Measurements from ENCODE around the gene ACTN1.

Gene ACTN1

DNA sequence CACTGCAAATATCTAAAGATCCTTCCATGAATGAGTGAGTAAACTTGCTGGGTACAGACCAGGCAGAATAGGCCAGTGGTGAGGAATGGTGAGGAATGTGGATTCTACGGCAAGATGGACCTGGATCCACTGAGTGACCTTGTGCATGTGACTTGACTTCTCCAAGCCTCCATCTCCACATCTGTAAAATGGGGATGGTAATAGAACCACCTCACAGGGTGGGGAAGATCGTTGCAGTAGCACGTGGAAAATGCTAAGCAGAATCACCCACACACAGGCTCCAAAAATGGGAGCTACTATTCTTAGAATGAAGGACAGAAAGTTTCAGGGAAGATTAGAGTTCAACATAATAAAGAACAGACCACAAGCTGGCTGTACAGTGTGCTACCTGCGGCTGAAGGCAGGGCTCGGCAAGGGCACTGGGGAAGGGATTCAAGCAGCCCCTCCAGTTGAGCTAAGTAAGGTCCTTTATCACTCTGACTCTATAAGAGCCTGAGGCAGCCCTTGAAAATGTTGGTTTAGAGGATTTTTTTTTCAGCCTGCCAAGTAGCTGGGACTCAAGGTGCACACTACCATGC is 47.5 kb downstream of the ACTN1 start:
- FAIRE-seq, result no peak

- FAIRE-seq, result no peak
Measured at GRCh38 chr14:68931063-68931462, 48.0 kb downstream of the ACTN1 start.

DNA sequence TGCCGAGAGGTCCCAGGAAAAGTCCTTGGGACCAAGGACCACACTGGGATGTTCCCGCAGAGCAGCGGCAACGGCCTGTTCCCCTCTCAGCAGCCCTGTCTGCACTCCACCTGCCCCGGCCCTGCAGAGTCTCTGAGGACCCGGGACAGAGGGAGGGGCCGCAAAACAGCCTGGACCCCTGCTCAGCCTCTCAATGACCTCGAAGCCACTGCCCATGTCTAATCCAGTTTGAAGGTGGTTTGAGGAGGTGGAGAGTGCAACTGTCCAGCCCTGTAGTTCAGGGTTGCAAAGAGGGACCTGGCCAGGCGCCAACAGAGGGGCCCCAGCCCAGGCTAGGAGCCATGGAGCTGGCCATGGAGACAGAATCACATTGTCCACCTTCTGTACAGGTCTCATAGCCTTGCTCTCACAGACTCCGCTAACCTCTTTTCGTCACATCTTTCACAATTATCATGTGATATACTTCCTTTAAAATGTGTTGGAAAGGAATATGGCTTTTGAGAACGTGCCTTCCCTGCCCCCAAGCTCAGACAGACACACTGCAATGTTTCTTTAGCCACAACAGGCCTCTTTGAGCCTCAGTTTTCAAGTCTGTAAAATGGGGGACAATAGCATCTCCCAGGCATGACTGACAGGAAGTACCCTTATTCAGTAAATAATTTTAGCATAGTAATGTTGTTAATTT is 49.3 kb downstream of the ACTN1 start:
- no peak for FAIRE-seq

DNA sequence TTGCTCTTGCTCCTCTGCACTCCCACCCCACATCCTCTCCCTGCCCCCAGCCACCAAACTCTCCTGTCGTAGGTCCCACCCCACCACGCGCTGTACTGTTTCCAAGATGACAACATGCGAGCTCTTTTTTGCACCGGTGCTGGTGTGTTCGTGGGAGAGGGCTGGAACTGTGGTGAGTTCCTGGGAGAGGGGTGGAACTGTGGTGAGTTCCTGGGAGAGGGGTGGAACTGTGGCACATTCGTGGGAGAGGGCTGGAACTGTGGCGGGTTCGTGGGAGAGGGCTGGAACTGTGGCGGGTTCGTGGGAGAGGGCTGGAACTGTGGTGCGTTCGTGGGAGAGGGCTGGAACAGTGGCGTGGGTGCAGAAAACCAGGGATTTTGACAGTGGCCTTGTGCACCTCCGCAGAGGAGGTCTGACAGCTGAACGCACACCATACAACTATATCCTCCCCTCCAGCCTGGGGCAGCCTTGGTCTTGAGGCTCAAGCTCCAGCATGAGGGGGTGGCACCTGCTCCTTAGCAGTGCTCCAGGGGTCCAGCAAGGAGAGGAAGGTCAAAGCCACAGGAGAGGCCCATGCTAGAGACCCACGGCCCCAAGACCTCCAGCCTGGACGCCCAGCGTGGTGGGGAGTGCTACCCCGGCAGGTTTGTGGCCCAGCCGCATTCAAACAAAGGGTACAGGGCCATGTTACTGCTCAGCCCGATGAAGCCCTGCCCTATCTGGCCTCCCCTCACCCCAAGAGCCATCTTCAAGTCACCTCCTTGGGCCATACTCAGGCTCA is 50.1 kb downstream of the ACTN1 start:
- FAIRE-seq, result no peak

- no peak for FAIRE-seq
Measured at GRCh38 chr14:68927956-68928675, 51.0 kb downstream of the ACTN1 start.

DNA sequence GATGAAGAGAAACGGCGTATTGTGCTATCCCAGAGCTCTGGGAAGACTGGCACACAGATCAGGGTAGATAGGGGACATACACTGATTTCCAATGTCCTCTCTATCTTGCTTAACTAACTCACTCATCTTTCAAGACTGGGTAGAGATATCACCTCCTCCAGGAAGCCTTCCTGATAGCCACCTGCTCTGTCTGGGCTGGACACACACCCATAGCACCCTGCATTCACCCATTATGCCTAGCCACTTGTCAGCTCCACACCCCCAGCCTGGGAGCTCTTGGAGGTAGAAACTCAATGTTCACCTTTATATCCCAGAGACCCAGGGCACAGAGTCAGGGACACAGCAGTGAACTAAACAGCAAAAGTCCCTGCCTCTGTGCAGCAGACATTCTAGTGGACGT is 52.0 kb downstream of the ACTN1 start:
- FAIRE-seq, result no peak

DNA sequence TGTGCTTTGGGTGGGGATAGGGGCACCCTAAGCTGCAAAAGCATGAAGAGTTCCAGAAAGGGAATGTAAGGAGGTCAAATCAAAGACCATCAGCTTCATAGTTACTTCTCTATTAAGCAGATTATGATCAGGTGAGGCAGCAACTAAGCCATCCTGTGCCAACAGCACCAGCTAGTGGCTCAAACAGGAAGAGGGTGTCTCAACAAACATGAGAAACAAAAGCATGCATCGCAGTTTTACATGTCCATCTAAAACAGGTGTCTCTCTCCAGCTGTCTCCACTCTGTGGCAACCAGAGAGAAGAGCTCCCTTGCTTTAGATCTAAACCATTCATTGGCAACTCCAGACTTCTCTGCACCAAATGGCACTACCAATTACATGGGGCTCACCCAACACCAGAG is 52.9 kb downstream of the ACTN1 start:
- no peak for FAIRE-seq

DNA sequence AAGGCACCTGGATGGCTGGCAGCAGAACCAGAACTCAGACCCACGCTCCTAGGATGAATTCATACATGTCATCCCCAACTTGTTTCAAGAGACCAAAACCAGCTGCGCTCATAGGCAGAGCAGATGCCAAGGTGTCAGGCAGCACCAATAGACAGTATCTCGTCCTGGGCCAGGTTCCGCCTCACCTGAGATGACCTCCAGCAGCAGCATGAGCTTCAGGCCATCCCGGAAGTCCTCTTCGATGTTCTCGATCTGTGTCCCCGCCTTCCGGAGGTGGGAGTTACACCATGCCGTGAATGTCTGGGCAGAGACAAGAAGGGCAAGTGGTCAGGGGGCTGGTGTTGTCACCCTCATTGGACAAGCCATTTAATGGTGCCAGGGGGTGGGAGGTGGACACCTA is 53.7 kb downstream of the ACTN1 start:
- FAIRE-seq, result no peak

GRCh38 chr14:68924186-68925158 is 54.6 kb downstream of the ACTN1 start:
- no peak for FAIRE-seq

DNA sequence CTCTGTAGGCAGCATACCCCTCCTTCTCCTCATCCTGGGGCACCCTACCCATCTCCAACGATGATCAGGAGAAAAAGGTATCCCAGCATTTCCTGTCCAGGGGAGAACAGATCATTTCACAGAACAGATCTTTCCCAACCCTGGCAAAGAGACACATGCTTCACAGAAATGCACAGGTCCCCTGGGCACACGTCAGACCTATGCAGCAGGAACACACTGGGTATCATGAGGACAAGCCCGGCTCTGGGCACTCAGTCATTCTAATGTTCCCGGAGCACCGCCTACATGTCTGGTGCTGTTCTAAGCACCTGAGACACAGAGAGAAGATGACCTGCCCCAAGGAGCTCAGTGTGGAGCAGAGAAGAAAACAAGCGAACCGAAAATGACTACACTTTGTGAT is 56.2 kb downstream of the ACTN1 start:
- FAIRE-seq, result no peak

- FAIRE-seq, result no peak
Measured at GRCh38 chr14:68922201-68922621, 56.9 kb downstream of the ACTN1 start.

DNA sequence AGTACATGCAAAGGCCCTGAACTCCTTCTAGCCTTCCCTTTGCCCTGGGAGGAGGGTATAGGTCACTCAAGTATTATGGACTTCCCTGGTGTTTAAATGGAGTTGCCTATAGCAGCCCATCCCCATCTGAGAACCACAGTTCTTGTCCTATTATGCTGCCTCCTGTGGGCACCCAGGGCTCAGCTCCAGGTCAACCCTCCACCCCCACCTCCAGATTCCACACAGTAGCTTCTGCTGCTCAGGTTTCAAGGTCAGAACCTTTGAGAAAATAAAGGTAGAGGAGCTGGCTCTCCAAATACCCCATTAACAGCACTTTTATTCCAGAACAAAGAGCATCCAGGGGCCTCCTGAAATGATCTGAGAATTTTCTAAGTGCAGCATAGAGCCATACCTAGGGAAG is 57.4 kb downstream of the ACTN1 start:
- no peak for FAIRE-seq

DNA sequence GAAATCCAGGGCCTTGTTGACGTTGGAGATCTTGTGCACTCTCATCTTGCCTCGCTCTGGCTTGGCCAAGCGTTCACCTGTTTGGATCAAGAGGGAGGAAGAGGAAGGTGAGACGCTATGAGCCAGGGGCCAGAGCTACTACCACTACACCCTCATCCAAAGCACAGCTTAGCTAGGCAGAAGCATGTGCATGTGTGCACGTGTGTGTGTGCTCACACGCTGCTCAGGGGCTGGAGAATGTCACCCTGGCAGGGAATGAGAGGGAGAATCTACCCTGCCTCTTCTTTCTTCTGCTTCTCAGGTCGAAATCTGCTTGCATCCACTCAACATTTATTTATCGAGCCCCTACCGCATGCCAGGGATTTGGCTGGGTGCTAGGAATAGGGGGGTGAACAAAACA is 58.1 kb downstream of the ACTN1 start:
- FAIRE-seq, result no peak

DNA sequence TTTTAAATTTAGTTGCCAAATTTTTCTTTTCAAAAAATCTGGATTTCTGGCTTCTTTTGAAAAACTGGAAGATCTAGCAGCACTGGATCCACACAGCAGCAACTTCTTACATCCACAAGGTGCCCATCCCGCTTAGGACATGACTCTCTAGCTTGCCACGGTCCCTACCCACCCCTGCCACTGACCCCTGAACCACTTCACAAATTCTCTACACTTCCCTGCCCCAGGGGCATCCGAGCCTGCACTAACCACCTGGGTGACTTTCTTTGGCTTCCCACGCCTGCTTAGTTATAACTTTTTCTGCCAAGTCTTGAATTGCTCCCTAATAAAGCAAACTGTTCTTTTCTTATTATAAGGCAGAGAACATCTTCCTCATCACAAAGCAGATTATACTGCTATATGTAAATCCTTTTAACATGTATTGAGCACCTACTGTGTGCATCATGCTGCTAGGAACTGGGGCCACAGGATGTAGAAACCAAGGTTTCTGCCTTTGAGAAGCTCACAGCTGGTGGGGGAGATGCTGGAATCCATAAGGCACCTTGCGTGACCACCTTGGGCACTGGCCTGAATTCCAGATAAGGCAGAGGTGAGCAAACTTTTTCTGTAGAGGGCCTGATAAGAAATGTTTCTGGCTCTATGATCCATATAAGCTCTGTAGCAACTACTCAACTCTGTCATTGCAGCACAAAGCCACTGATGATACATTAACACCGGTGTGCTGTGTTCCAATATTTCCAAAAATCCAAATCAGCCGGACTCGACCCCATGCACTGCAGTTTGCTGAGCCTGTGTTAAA is 59.8 kb downstream of the ACTN1 start:
- no peak for FAIRE-seq

DNA sequence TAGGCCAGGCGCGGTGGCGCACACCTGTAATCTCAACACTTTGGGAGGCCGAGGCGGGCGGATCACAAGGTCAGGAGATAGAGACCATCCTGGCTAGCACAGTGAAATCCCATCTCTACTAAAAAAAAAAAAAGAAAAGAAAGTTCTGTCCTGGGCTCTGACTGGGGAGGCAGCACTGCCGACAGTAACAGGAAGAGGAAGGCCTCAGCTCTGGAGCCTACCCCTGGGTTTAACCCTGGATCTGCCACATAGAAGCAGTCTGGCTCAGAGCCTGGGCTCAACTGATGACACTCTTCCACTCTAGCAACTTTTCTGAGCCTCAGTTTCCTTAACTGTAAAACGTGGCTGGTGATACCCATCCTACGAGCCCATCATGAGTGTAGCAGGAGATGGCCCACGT is 60.5 kb downstream of the ACTN1 start:
- FAIRE-seq, result no peak

GRCh38 chr14:68916358-68916941 is 62.7 kb downstream of the ACTN1 start:
- no peak for FAIRE-seq

- no peak for FAIRE-seq
Measured at GRCh38 chr14:68913516-68913915, 65.6 kb downstream of the ACTN1 start.

DNA sequence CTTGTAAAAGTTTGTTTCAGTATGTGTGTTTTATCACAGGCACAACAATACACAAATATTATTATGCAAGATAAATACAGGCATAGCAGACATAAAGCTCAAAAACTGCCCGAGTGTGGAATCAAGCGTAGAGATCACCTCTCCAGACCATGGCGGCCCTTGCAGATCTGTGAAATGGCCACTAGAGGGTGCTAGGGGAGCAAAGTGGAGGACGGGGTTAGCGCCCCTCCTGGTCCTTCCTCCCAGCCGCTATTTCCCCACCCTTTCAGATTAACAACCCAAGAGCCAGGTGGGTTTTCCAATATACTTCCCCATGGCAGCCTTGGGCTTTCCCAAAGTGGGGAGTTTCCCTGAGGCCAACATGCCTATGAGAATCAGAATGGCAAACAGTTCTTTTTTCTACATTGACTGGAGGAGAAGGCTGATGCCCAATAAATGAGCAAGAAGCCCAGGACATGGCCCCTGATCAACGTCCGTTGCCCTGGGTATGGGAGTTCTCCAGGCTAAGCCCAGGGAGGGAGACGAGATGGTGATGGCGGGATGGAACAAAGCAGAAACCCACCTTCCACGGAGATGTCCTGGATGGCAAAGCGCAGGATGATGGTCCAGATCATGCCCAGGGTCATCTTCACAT is 67.4 kb downstream of the ACTN1 start:
- peak; percentile 61 for FAIRE-seq

DNA sequence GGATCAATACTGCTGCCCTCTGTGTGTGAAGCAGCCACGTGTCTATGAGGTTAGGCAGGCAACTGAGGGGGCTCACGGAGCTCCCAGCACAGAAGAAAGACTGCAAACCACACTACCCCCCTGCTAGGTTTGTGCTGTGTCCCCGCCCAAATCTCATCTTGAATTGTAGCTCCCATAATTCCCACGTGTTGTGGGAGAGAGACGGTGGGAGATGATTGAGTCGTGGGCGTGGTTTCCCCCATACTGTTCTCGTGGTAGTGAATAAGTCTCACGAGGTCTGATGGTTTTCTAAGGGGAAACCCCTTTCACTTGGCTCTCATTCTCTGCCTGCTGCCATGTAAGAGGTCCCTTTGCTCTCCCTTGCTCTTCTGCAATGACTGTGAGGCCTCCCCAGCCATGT is 68.6 kb downstream of the ACTN1 start:
- no peak for FAIRE-seq

DNA sequence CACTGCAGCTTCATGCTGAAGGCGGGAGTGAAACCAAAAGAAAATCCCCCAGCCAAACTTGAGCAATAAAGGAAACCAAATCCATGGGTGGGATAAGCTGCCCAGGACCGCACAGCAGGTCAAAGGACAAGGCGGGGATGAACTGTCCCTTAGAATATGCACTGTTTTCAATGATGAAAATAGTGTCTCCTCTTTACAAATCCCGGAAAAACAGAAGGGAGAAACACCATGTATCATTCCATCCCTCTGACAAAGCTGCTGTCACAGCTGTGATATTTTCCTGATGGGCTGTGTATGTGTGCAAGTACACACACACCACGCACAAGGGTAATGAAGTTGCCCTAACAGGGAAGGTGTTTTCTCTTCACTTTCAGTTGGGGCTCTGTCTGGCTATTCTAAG is 70.3 kb downstream of the ACTN1 start:
- FAIRE-seq, result no peak

All from endometrium (tissue), 2 donors.